H1 (cell line): ENCODE measurements around the gene CDC26. TPM values are rescaled to one million over a fixed set of nuclear protein-coding genes. Genes with fewer than 3 reads are reported as not detected.

Experiments used
- BRCA1 ChIP-seq: IDR thresholded peaks from 2 replicates; pipeline ENCODE4 v1.6.1; 2012; ENCODE audit warnings: low read depth, low read length, improper control_type of control experiment
- CTCF ChIP-seq, 3 experiments: IDR thresholded peaks; 1 replicate in 2 of 3; 2 replicates in 1 of 3; pipeline versions ENCODE4 v1.5.1 to v1.6.1; 2011; ENCODE audit warnings: low read length in 3 of 3, mild to moderate bottlenecking in 3 of 3, inconsistent platforms in 2 of 3, low read depth in 1 of 3, moderate library complexity in 1 of 3; ENCODE audit not compliant: insufficient read depth in 1 of 3; ENCODE audit errors: control extremely low read depth in 1 of 3
- NANOG ChIP-seq: IDR thresholded peaks from 2 replicates; pipeline ENCODE4 v1.6.1; 2011; ENCODE audit warnings: low read length, low read depth, mild to moderate bottlenecking, inconsistent platforms; ENCODE audit not compliant: insufficient read depth, poor library complexity, severe bottlenecking
- NRF1 ChIP-seq: IDR thresholded peaks from 2 replicates; pipeline ENCODE4 v1.6.1; 2011; ENCODE audit warnings: mild to moderate bottlenecking, low read depth, low read length, improper control_type of control experiment
- RNF2 ChIP-seq: fragments of 200-900, 300-1000 bp; sonication (generic); IDR thresholded peaks from 2 replicates; pipeline ENCODE4 v1.7.1; 2016; ENCODE audit warnings: borderline replicate concordance, low read depth, mild to moderate bottlenecking, antibody characterized with exemption, low read length; ENCODE audit not compliant: poor library complexity, severe bottlenecking; ENCODE audit errors: missing control alignments
- polyA plus RNA-seq, 7 experiments: library from polyadenylated mRNA; depleted of rRNA in 3 of 7; stranded (reverse) in 5 of 7; unstranded in 2 of 7; fragments of >200 nt in 5 of 7; fragments of 200-250 nt in 2 of 7; gene quantifications; 1 replicate in 5 of 7; 2 replicates in 1 of 7; 4 replicates in 1 of 7; pipeline versions ENCODE4 v1.2.1 to v1.2.3, GENCODE V29; 2011 to 2013; ENCODE audit warnings: missing spikeins in 2 of 7, mixed read lengths in 2 of 7
- total RNA-seq: library from RNA; stranded (reverse); fragmentation: NEBNext Ultra II Directional; extraction: Animal tissue kit (Norgen Biotek cat#: 25700); gene quantifications from 2 replicates; pipeline ENCODE4 v1.2.1, GENCODE V29; 2021
- TF ChIP-seq, protein P1 (sequence below): fragments of 300-600 bp; sonication (generic); IDR thresholded peaks from 2 replicates; pipeline ENCODE4 v1.7.1; 2012; ENCODE audit warnings: low read length, moderate library complexity, mild to moderate bottlenecking, inconsistent platforms; ENCODE audit not compliant: insufficient replicate concordance

CDC26 gene
- total and polyA plus RNA-seq, 2 of the 8 experiments (the other 6 are each of a cell fraction or from before 2014, with no cell fraction given) = 31.5 to 41.9 TPM

DNA sequence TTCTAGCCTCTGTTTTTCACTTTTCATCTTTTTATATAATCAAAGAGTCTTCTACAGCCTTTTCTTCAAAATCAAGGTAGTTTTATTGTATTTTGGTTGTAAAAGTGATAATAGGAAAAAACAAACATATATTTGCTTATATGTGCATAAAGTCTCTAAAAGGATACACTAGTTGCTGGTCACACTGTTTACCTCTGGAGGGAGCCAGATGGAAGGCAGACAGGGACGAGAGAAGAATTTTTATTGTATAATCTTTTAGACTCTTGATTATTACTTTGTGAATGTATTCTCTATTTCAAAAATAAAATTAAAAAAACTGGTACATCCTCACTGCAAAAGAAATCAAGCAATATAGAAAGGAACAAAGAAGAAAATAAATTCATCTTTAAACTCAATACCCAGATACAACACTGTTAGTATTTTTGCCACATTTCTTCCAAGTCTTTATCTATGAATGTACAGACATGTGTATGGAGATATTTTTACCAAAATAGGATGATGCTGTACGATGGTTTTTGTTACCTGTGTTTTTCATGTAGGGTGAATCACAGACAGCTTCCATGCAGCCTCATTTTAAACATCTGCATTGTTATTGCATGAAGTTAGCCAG, 33.9 kb upstream of the CDC26 start (continued):
- TF ChIP-seq, protein P1, sequence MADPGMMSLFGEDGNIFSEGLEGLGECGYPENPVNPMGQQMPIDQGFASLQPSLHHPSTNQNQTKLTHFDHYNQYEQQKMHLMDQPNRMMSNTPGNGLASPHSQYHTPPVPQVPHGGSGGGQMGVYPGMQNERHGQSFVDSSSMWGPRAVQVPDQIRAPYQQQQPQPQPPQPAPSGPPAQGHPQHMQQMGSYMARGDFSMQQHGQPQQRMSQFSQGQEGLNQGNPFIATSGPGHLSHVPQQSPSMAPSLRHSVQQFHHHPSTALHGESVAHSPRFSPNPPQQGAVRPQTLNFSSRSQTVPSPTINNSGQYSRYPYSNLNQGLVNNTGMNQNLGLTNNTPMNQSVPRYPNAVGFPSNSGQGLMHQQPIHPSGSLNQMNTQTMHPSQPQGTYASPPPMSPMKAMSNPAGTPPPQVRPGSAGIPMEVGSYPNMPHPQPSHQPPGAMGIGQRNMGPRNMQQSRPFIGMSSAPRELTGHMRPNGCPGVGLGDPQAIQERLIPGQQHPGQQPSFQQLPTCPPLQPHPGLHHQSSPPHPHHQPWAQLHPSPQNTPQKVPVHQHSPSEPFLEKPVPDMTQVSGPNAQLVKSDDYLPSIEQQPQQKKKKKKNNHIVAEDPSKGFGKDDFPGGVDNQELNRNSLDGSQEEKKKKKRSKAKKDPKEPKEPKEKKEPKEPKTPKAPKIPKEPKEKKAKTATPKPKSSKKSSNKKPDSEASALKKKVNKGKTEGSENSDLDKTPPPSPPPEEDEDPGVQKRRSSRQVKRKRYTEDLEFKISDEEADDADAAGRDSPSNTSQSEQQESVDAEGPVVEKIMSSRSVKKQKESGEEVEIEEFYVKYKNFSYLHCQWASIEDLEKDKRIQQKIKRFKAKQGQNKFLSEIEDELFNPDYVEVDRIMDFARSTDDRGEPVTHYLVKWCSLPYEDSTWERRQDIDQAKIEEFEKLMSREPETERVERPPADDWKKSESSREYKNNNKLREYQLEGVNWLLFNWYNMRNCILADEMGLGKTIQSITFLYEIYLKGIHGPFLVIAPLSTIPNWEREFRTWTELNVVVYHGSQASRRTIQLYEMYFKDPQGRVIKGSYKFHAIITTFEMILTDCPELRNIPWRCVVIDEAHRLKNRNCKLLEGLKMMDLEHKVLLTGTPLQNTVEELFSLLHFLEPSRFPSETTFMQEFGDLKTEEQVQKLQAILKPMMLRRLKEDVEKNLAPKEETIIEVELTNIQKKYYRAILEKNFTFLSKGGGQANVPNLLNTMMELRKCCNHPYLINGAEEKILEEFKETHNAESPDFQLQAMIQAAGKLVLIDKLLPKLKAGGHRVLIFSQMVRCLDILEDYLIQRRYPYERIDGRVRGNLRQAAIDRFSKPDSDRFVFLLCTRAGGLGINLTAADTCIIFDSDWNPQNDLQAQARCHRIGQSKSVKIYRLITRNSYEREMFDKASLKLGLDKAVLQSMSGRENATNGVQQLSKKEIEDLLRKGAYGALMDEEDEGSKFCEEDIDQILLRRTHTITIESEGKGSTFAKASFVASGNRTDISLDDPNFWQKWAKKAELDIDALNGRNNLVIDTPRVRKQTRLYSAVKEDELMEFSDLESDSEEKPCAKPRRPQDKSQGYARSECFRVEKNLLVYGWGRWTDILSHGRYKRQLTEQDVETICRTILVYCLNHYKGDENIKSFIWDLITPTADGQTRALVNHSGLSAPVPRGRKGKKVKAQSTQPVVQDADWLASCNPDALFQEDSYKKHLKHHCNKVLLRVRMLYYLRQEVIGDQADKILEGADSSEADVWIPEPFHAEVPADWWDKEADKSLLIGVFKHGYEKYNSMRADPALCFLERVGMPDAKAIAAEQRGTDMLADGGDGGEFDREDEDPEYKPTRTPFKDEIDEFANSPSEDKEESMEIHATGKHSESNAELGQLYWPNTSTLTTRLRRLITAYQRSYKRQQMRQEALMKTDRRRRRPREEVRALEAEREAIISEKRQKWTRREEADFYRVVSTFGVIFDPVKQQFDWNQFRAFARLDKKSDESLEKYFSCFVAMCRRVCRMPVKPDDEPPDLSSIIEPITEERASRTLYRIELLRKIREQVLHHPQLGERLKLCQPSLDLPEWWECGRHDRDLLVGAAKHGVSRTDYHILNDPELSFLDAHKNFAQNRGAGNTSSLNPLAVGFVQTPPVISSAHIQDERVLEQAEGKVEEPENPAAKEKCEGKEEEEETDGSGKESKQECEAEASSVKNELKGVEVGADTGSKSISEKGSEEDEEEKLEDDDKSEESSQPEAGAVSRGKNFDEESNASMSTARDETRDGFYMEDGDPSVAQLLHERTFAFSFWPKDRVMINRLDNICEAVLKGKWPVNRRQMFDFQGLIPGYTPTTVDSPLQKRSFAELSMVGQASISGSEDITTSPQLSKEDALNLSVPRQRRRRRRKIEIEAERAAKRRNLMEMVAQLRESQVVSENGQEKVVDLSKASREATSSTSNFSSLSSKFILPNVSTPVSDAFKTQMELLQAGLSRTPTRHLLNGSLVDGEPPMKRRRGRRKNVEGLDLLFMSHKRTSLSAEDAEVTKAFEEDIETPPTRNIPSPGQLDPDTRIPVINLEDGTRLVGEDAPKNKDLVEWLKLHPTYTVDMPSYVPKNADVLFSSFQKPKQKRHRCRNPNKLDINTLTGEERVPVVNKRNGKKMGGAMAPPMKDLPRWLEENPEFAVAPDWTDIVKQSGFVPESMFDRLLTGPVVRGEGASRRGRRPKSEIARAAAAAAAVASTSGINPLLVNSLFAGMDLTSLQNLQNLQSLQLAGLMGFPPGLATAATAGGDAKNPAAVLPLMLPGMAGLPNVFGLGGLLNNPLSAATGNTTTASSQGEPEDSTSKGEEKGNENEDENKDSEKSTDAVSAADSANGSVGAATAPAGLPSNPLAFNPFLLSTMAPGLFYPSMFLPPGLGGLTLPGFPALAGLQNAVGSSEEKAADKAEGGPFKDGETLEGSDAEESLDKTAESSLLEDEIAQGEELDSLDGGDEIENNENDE = no peak
- TF ChIP-seq CTCF (IDR thresholded peaks at IDR 0.05; ENCODE audit: control extremely low read depth in 1 of 3, insufficient read depth in 1 of 3, low read depth in 1 of 3, low read length in 3 of 3) (peak in 2 of 3 experiments; percentile 39 to 43; a peak in 2 of 4 replicates), NANOG (no peak), RNF2 (no peak), BRCA1 (no peak), NRF1 (no peak)
